Activated CD4-positive, alpha-beta T cell treated with anti-CD3 and anti-CD28 coated beads, Interleukin-2, amount 50 U/mL, for 4 hours (primary cell): ENCODE results near the gene ZDHHC24.
"Not testable (repeated sequence)": the region's sequence is repeated elsewhere in the genome, so short reads cannot be mapped to it uniquely, and the experiment has no call there.

Source experiments
- DNase-seq, 2 experiments: peaks; one replicate each; pipeline ENCODE4 v3.0.0-alpha.2; 2020

The ZDHHC24 gene

GRCh38 chr11:66543263-66544107 lies 2.4 kb downstream of the ZDHHC24 start:
- peak; percentile 21 to 24 for DNase-seq

- DNase-seq, result no peak
These were observed 3.5 kb downstream of the ZDHHC24 start for GRCh38 chr11:66542362-66542761.

GRCh38 chr11:66541892-66542291 lies 4.0 kb downstream of the ZDHHC24 start:
- DNase-seq, result no peak

GRCh38 chr11:66540598-66540997 lies 5.2 kb downstream of the ZDHHC24 start:
- DNase-seq, result not testable (repeated sequence)

GRCh38 chr11:66539870-66540213 lies 6.0 kb downstream of the ZDHHC24 start:
- DNase-seq, result no peak

GRCh38 chr11:66539170-66539869 lies 6.5 kb downstream of the ZDHHC24 start:
- DNase-seq, result no peak

- DNase-seq, result no peak
These were observed 13.1 kb downstream of the ZDHHC24 start for GRCh38 chr11:66532784-66533183.

GRCh38 chr11:66531841-66532240 lies 14.0 kb downstream of the ZDHHC24 start:
- no peak for DNase-seq

GRCh38 chr11:66530927-66531709 lies 14.7 kb downstream of the ZDHHC24 start:
- DNase-seq, result no peak

- DNase-seq, result no peak
These were observed 16.2 kb downstream of the ZDHHC24 start for GRCh38 chr11:66529655-66530054.

- no peak for DNase-seq
These were observed 16.8 kb downstream of the ZDHHC24 start for GRCh38 chr11:66529069-66529468.

GRCh38 chr11:66524304-66525040 lies 21.4 kb downstream of the ZDHHC24 start:
- DNase-seq, result no peak

GRCh38 chr11:66523611-66524010 lies 22.2 kb downstream of the ZDHHC24 start:
- no peak for DNase-seq

GRCh38 chr11:66510990-66511339 lies 34.9 kb downstream of the ZDHHC24 start:
- no peak for DNase-seq

GRCh38 chr11:66510271-66510989 lies 35.4 kb downstream of the ZDHHC24 start, which contains the start of gene BBS1:
Gene BBS1 (plus strand): TSS chr11:66510635. CDS start chr11:66510660, 25 bp downstream.
- DNase-seq, result peak; percentile 78 to 80

GRCh38 chr11:66509131-66509561 lies 36.7 kb downstream of the ZDHHC24 start:
- no peak for DNase-seq

- DNase-seq, result no peak
These were observed 40.5 kb downstream of the ZDHHC24 start for GRCh38 chr11:66505276-66505816.

GRCh38 chr11:66498506-66498905 lies 47.3 kb downstream of the ZDHHC24 start:
- DNase-seq, result no peak

- no peak for DNase-seq
These were observed 48.6 kb downstream of the ZDHHC24 start for GRCh38 chr11:66497206-66497605.

- DNase-seq, result no peak
These were observed 50.4 kb downstream of the ZDHHC24 start for GRCh38 chr11:66495401-66495854.

GRCh38 chr11:66494935-66495334 lies 50.9 kb downstream of the ZDHHC24 start:
- DNase-seq, result no peak

GRCh38 chr11:66494458-66494857 lies 51.4 kb downstream of the ZDHHC24 start:
- no peak for DNase-seq
